Measurements from ENCODE around the gene DDX3X. TPM values are rescaled to one million over a fixed set of nuclear protein-coding genes. Genes with fewer than 3 reads are reported as not detected.
A peak's percentile ranks its signal among the peaks of the same experiment; 100 is the strongest.

Gene DDX3X
- total and polyA plus RNA-seq, 4 donors = 48.4 to 216 (median 85.6) TPM

DNA sequence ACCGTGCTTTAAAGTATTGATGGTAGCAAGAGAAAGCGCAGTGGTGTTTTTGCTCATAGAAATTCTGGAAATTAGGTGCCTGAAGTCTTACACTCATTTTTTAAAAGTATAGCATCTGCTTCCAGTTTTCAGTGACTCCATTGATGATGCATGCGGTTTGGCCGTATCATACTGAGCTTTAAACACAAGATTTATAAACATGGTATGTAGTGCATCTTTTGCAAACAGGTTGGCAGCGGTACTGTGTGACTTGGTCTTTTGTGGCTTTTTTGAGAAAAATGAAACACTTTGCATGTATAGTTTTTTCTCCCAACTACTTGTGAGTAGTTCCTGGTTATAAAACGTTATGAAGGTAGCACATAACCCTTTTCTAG, 2.0 kb downstream of the DDX3X start:
- Histone ChIP-seq H3K9me3 (ENCODE audit: control insufficient read depth in 4 of 4, low read length in 3 of 4) (no peaks in the 10 kb centered on the region), H3K27ac (ENCODE audit: low read depth in 1 of 2, low read length in 2 of 2) (peak overlapping the region; percentile 98 to 99), H3K4me3 (ENCODE audit: low read depth in 1 of 3, low read length in 3 of 3) (peak overlapping the region; percentile 78 to 91 (median 85)), H3K4me1 (ENCODE audit: control insufficient read depth in 4 of 4, insufficient read depth in 4 of 4, low read length in 3 of 4) (peaks cover 2 to 44% (median 38%) of the 10 kb centered on the region in 4 donors), H3K9ac (ENCODE audit: low read depth in 1 of 2, low read length in 2 of 2) (peak overlapping the region; percentile 79 to 90), H3K36me3 (ENCODE audit: control insufficient read depth in 4 of 4, insufficient read depth in 3 of 4, low read depth in 1 of 4, low read length in 3 of 4) (peaks cover 0 to 18% (median 10%) of the 10 kb centered on the region in 4 donors), H3K27me3 (ENCODE audit: control insufficient read depth in 4 of 4, insufficient read depth in 4 of 4, low read length in 3 of 4) (no peaks in the 10 kb centered on the region)
- DNase-seq (ENCODE audit: low spot score) = no peak
- TF ChIP-seq FOXA1 (IDR thresholded peaks at IDR 0.05) = no peak
- WGBS = 12% methylated on average over 6 of the region's 6 CpGs

DNA sequence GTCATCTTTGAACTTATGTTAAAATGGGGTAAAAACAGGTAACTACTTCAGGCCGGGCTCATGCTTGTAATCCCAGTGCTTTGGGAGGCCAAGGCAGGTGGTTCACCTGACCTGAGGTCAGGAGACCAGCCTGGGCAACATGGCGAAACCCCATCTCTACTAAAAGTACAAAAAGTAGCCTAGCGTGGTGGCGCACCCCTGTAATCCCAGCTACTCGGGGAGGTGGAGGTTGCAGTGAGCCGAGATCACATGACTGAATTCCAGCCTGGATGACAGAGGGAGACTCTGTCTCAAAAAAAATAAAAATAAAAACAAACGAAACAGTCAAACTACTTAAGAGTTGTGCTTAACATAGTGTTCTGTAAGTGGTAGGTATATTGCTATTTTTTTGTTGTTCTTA, 2.5 kb downstream of the DDX3X start:
- H3K27ac ChIP-seq (ENCODE audit: low read depth in 1 of 2, low read length in 2 of 2) = peak overlapping the region; percentile 25 to 99
- peak overlapping the region; percentile 78 to 91 (median 85) for H3K4me3 ChIP-seq (ENCODE audit: low read depth in 1 of 3, low read length in 3 of 3)
- H3K27me3 ChIP-seq (ENCODE audit: control insufficient read depth in 4 of 4, insufficient read depth in 4 of 4, low read length in 3 of 4) = no peaks in the 10 kb centered on the region
- no peak for DNase-seq (ENCODE audit: low spot score)
- peak overlapping the region in 1 of 2 donors; percentile 90 for H3K9ac ChIP-seq (ENCODE audit: low read depth in 1 of 2, low read length in 2 of 2)
- H3K4me1 ChIP-seq (ENCODE audit: control insufficient read depth in 4 of 4, insufficient read depth in 4 of 4, low read length in 3 of 4) = peaks cover 2 to 44% (median 35%) of the 10 kb centered on the region in 4 donors
- TF ChIP-seq TAF1 (conservative IDR thresholded peaks at IDR 0.05) (no peak), HNF4A (conservative IDR thresholded peaks at IDR 0.05) (no peak), HNF4G (IDR thresholded peaks at IDR 0.05) (no peak), JUND (IDR thresholded peaks at IDR 0.05) (no peak), EGR1 (IDR thresholded peaks at IDR 0.05; ENCODE audit: low read depth in 2 of 2) (no peak), RXRA (IDR thresholded peaks at IDR 0.05) (peak; percentile 17 to 39)
- TF ChIP-seq, protein P1, sequence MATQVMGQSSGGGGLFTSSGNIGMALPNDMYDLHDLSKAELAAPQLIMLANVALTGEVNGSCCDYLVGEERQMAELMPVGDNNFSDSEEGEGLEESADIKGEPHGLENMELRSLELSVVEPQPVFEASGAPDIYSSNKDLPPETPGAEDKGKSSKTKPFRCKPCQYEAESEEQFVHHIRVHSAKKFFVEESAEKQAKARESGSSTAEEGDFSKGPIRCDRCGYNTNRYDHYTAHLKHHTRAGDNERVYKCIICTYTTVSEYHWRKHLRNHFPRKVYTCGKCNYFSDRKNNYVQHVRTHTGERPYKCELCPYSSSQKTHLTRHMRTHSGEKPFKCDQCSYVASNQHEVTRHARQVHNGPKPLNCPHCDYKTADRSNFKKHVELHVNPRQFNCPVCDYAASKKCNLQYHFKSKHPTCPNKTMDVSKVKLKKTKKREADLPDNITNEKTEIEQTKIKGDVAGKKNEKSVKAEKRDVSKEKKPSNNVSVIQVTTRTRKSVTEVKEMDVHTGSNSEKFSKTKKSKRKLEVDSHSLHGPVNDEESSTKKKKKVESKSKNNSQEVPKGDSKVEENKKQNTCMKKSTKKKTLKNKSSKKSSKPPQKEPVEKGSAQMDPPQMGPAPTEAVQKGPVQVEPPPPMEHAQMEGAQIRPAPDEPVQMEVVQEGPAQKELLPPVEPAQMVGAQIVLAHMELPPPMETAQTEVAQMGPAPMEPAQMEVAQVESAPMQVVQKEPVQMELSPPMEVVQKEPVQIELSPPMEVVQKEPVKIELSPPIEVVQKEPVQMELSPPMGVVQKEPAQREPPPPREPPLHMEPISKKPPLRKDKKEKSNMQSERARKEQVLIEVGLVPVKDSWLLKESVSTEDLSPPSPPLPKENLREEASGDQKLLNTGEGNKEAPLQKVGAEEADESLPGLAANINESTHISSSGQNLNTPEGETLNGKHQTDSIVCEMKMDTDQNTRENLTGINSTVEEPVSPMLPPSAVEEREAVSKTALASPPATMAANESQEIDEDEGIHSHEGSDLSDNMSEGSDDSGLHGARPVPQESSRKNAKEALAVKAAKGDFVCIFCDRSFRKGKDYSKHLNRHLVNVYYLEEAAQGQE (IDR thresholded peaks at IDR 0.05) = no peak
- TF ChIP-seq, protein P2, sequence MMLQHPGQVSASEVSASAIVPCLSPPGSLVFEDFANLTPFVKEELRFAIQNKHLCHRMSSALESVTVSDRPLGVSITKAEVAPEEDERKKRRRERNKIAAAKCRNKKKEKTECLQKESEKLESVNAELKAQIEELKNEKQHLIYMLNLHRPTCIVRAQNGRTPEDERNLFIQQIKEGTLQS (IDR thresholded peaks at IDR 0.05) = no peak
- TF ChIP-seq, protein P3, sequence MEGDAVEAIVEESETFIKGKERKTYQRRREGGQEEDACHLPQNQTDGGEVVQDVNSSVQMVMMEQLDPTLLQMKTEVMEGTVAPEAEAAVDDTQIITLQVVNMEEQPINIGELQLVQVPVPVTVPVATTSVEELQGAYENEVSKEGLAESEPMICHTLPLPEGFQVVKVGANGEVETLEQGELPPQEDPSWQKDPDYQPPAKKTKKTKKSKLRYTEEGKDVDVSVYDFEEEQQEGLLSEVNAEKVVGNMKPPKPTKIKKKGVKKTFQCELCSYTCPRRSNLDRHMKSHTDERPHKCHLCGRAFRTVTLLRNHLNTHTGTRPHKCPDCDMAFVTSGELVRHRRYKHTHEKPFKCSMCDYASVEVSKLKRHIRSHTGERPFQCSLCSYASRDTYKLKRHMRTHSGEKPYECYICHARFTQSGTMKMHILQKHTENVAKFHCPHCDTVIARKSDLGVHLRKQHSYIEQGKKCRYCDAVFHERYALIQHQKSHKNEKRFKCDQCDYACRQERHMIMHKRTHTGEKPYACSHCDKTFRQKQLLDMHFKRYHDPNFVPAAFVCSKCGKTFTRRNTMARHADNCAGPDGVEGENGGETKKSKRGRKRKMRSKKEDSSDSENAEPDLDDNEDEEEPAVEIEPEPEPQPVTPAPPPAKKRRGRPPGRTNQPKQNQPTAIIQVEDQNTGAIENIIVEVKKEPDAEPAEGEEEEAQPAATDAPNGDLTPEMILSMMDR (IDR thresholded peaks at IDR 0.05; ENCODE audit: low read depth, low read length, missing input control) = no peak
- peaks cover 0 to 22% (median 13%) of the 10 kb centered on the region in 4 donors for H3K36me3 ChIP-seq (ENCODE audit: control insufficient read depth in 4 of 4, insufficient read depth in 3 of 4, low read depth in 1 of 4, low read length in 3 of 4)
- 27% methylated on average over 7 of the region's 7 CpGs for whole genome bisulfite sequencing
- H3K9me3 ChIP-seq (ENCODE audit: control insufficient read depth in 4 of 4, low read length in 3 of 4) = no peaks in the 10 kb centered on the region

DNA sequence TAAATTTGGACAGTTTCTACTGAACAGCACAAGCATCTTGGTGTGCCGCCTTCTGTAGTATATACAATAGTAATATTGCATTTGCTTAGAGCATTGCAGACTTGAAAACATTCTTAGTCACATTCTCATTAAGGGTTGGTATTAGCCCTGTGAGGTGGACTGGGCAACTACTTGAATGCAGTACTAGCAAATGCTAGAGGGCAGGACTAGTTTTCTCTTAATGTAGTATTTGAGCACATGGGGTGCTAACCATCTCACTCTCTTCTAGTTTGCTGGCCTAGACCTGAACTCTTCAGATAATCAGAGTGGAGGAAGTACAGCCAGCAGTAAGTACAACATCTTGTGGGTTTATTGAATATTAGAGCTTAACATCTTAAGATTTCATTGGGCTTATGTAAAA, 3.2 kb downstream of the DDX3X start:
- Histone ChIP-seq H3K4me1 (ENCODE audit: control insufficient read depth in 4 of 4, insufficient read depth in 4 of 4, low read length in 3 of 4) (peaks cover 2 to 40% (median 33%) of the 10 kb centered on the region in 4 donors), H3K9ac (ENCODE audit: low read depth in 1 of 2, low read length in 2 of 2) (peak overlapping the region in 1 of 2 donors; percentile 36), H3K27me3 (ENCODE audit: control insufficient read depth in 4 of 4, insufficient read depth in 4 of 4, low read length in 3 of 4) (no peaks in the 10 kb centered on the region), H3K4me3 (ENCODE audit: low read depth in 1 of 3, low read length in 3 of 3) (peak overlapping the region in 2 of 3 donors; percentile 78 to 85), H3K9me3 (ENCODE audit: control insufficient read depth in 4 of 4, low read length in 3 of 4) (no peaks in the 10 kb centered on the region), H3K27ac (ENCODE audit: low read depth in 1 of 2, low read length in 2 of 2) (no peak overlapping the region), H3K36me3 (ENCODE audit: control insufficient read depth in 4 of 4, insufficient read depth in 3 of 4, low read depth in 1 of 4, low read length in 3 of 4) (peaks cover 0 to 29% (median 20%) of the 10 kb centered on the region in 4 donors)
- WGBS = 61% methylated on average over 1 of the region's 1 CpG
- no peak for DNase-seq (ENCODE audit: low spot score)
- TF ChIP-seq SP1 (IDR thresholded peaks at IDR 0.05) (no peak), RXRA (IDR thresholded peaks at IDR 0.05) (no peak), YY1 (IDR thresholded peaks at IDR 0.05) (no peak), EGR1 (IDR thresholded peaks at IDR 0.05; ENCODE audit: low read depth in 2 of 2) (no peak), FOXA2 (IDR thresholded peaks at IDR 0.05) (no peak), JUND (IDR thresholded peaks at IDR 0.05) (no peak), RAD21 (IDR thresholded peaks at IDR 0.05) (no peak), TAF1 (conservative IDR thresholded peaks at IDR 0.05) (no peak), NR2F2 (IDR thresholded peaks at IDR 0.05) (no peak), FOXA1 (IDR thresholded peaks at IDR 0.05) (no peak), GABPA (IDR thresholded peaks at IDR 0.05 in 1 of 2, conservative IDR thresholded peaks at IDR 0.05 in 1 of 2) (no peak), HNF4G (IDR thresholded peaks at IDR 0.05) (no peak)
- TF ChIP-seq, protein P2 (IDR thresholded peaks at IDR 0.05) = no peak
- TF ChIP-seq, protein P3 (IDR thresholded peaks at IDR 0.05; ENCODE audit: low read depth, low read length, missing input control) = no peak
- TF ChIP-seq, protein P4, sequence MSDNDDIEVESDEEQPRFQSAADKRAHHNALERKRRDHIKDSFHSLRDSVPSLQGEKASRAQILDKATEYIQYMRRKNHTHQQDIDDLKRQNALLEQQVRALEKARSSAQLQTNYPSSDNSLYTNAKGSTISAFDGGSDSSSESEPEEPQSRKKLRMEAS (IDR thresholded peaks at IDR 0.05) = no peak
